Measurements from ENCODE around the gene KNTC1.

GRCh38 chr12:122486805-122487426 is 40.1 kb upstream of the KNTC1 start:
- TF ChIP-seq POLR2A (IDR thresholded peaks at IDR 0.05): no peak
- TF ChIP-seq CTCF (IDR thresholded peaks at IDR 0.05): no peak
- no peak for TF ChIP-seq POLR2AphosphoS5 (IDR thresholded peaks at IDR 0.05; ENCODE audit: insufficient read depth in 1 of 2, low read depth in 1 of 2)
